ENCODE results near the gene METTL6.
A peak's percentile ranks its signal among the peaks of the same experiment; 100 is the strongest.

METTL6 gene

GRCh38 chr3:15409239-15409638, 18.1 kb downstream of the METTL6 start:
- no peak for TF ChIP-seq CTCF (IDR thresholded peaks at IDR 0.05; ENCODE audit: low read depth, low read length)
- H3K36me3 ChIP-seq = peaks cover 28% of the 10 kb centered on the region
- no peak overlapping the region for H3K4me3 ChIP-seq (ENCODE audit: low read depth, low read length)
- no peaks in the 10 kb centered on the region for H3K27me3 ChIP-seq (ENCODE audit: insufficient read depth, low read depth, severe bottlenecking)
- no peak for DNase-seq
- no peak overlapping the region for H3K27ac ChIP-seq
- no peaks in the 10 kb centered on the region for H3K9me3 ChIP-seq (ENCODE audit: severe bottlenecking)

- TF ChIP-seq CTCF (IDR thresholded peaks at IDR 0.05; ENCODE audit: low read depth, low read length) = peak; percentile 32; the same call in 1 of the 2 replicates
- H3K27me3 ChIP-seq (ENCODE audit: insufficient read depth, low read depth, severe bottlenecking) = no peaks in the 10 kb centered on the region
- H3K36me3 ChIP-seq = peaks cover 3% of the 10 kb centered on the region
- no peaks in the 10 kb centered on the region for H3K9me3 ChIP-seq (ENCODE audit: severe bottlenecking)
- no peak overlapping the region for H3K4me3 ChIP-seq (ENCODE audit: low read depth, low read length)
- no peak overlapping the region for H3K27ac ChIP-seq
- DNase-seq = no peak
These were observed 21.8 kb downstream of the METTL6 start for GRCh38 chr3:15405448-15406050.

- Histone ChIP-seq H3K27me3 (ENCODE audit: insufficient read depth, low read depth, severe bottlenecking) (no peaks in the 10 kb centered on the region), H3K4me3 (ENCODE audit: low read depth, low read length) (no peak overlapping the region), H3K36me3 (no peaks in the 10 kb centered on the region), H3K9me3 (ENCODE audit: severe bottlenecking) (no peaks in the 10 kb centered on the region), H3K27ac (no peak overlapping the region)
- DNase-seq = no peak
- TF ChIP-seq CTCF (IDR thresholded peaks at IDR 0.05; ENCODE audit: low read depth, low read length) = no peak
These were observed 22.6 kb downstream of the METTL6 start for GRCh38 chr3:15404767-15405166.

GRCh38 chr3:15403965-15404364, 23.4 kb downstream of the METTL6 start:
- H3K36me3 ChIP-seq = no peaks in the 10 kb centered on the region
- DNase-seq = no peak
- no peak for TF ChIP-seq CTCF (IDR thresholded peaks at IDR 0.05; ENCODE audit: low read depth, low read length)
- no peak overlapping the region for H3K27ac ChIP-seq
- no peaks in the 10 kb centered on the region for H3K27me3 ChIP-seq (ENCODE audit: insufficient read depth, low read depth, severe bottlenecking)
- H3K4me3 ChIP-seq (ENCODE audit: low read depth, low read length) = no peak overlapping the region
- H3K9me3 ChIP-seq (ENCODE audit: severe bottlenecking) = no peaks in the 10 kb centered on the region

- Histone ChIP-seq H3K9me3 (ENCODE audit: severe bottlenecking) (no peaks in the 10 kb centered on the region), H3K27ac (no peak overlapping the region), H3K36me3 (no peaks in the 10 kb centered on the region), H3K27me3 (ENCODE audit: insufficient read depth, low read depth, severe bottlenecking) (no peaks in the 10 kb centered on the region), H3K4me3 (ENCODE audit: low read depth, low read length) (no peak overlapping the region)
- no peak for DNase-seq
- TF ChIP-seq CTCF (IDR thresholded peaks at IDR 0.05; ENCODE audit: low read depth, low read length) = no peak
These were observed 23.8 kb downstream of the METTL6 start for GRCh38 chr3:15403495-15403894.

GRCh38 chr3:15401936-15402335, 25.4 kb downstream of the METTL6 start:
- Histone ChIP-seq H3K27ac (no peak overlapping the region), H3K9me3 (ENCODE audit: severe bottlenecking) (peaks cover 6% of the 10 kb centered on the region), H3K36me3 (no peaks in the 10 kb centered on the region), H3K4me3 (ENCODE audit: low read depth, low read length) (no peak overlapping the region), H3K27me3 (ENCODE audit: insufficient read depth, low read depth, severe bottlenecking) (no peaks in the 10 kb centered on the region)
- TF ChIP-seq CTCF (IDR thresholded peaks at IDR 0.05; ENCODE audit: low read depth, low read length) = no peak
- no peak for DNase-seq

All from WERI-Rb-1 (cell line).